ENCODE measurements around the gene NMNAT3. TPM values are rescaled to one million over a fixed set of nuclear protein-coding genes. Genes with fewer than 3 reads are reported as not detected.

NMNAT3 gene
- total RNA-seq, 2 experiments from 2014 or later, result 1.5 to 1.9 TPM

GRCh38 chr3:139540651-139541531 is 136.9 kb downstream of the NMNAT3 start:
- DNase-seq (no peak), ATAC-seq (ENCODE audit: poor library complexity) (no peak)
- Histone ChIP-seq H3K4me3 (ENCODE audit: low read length) (no peak overlapping the region), H3K4me1 (ENCODE audit: insufficient read depth, low read length) (no peaks in the 10 kb centered on the region), H3K27ac (ENCODE audit: low read depth in 1 of 2, low read length in 2 of 2) (no peak overlapping the region), H3K27me3 (ENCODE audit: control insufficient read depth in 1 of 2, insufficient read depth in 2 of 2, low read length in 2 of 2) (peaks cover 28 to 29% of the 10 kb centered on the region in 2 experiments), H3K36me3 (ENCODE audit: insufficient read depth, low read length) (no peaks in the 10 kb centered on the region), H3K9me3 (ENCODE audit: control insufficient read depth in 1 of 2, insufficient read depth in 1 of 2, low read length in 2 of 2) (peaks cover 0 to 6% of the 10 kb centered on the region in 2 experiments)
- intact Hi-C loops (cut with DNase I, micrococcal nuclease), result no loop called here
- no peaks in the 10 kb centered on the region for H3K4me1 Mint-ChIP-seq (ENCODE audit: low read depth)
- no peaks in the 10 kb centered on the region for H3K36me3 Mint-ChIP-seq (ENCODE audit: low read depth)
- H3K27ac Mint-ChIP-seq, result no peak overlapping the region
- no peak overlapping the region for H3K4me3 Mint-ChIP-seq
- CTCF ChIA-PET, result no interaction called here
- H3K27me3 Mint-ChIP-seq, result peaks cover 65% of the 10 kb centered on the region
- H3K9me3 Mint-ChIP-seq, result no peaks in the 10 kb centered on the region
- POLR2A ChIA-PET, result no interaction called here
- TF ChIP-seq, protein P1, sequence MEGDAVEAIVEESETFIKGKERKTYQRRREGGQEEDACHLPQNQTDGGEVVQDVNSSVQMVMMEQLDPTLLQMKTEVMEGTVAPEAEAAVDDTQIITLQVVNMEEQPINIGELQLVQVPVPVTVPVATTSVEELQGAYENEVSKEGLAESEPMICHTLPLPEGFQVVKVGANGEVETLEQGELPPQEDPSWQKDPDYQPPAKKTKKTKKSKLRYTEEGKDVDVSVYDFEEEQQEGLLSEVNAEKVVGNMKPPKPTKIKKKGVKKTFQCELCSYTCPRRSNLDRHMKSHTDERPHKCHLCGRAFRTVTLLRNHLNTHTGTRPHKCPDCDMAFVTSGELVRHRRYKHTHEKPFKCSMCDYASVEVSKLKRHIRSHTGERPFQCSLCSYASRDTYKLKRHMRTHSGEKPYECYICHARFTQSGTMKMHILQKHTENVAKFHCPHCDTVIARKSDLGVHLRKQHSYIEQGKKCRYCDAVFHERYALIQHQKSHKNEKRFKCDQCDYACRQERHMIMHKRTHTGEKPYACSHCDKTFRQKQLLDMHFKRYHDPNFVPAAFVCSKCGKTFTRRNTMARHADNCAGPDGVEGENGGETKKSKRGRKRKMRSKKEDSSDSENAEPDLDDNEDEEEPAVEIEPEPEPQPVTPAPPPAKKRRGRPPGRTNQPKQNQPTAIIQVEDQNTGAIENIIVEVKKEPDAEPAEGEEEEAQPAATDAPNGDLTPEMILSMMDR (IDR thresholded peaks at IDR 0.05), result no peak

- CTCF ChIA-PET, result no interaction called here
- H3K27ac Mint-ChIP-seq, result no peak overlapping the region
- Histone ChIP-seq H3K27me3 (ENCODE audit: control insufficient read depth in 1 of 2, insufficient read depth in 2 of 2, low read length in 2 of 2) (peaks cover 28 to 29% of the 10 kb centered on the region in 2 experiments), H3K36me3 (ENCODE audit: insufficient read depth, low read length) (no peaks in the 10 kb centered on the region), H3K4me3 (ENCODE audit: low read length) (no peak overlapping the region), H3K9me3 (ENCODE audit: control insufficient read depth in 1 of 2, insufficient read depth in 1 of 2, low read length in 2 of 2) (peaks cover 0 to 6% of the 10 kb centered on the region in 2 experiments), H3K27ac (ENCODE audit: low read depth in 1 of 2, low read length in 2 of 2) (no peak overlapping the region), H3K4me1 (ENCODE audit: insufficient read depth, low read length) (no peaks in the 10 kb centered on the region)
- DNase-seq (no peak), ATAC-seq (ENCODE audit: poor library complexity) (no peak)
- POLR2A ChIA-PET, result no interaction called here
- no peaks in the 10 kb centered on the region for H3K4me1 Mint-ChIP-seq (ENCODE audit: low read depth)
- no peak overlapping the region for H3K4me3 Mint-ChIP-seq
- peaks cover 61% of the 10 kb centered on the region for H3K27me3 Mint-ChIP-seq
- H3K36me3 Mint-ChIP-seq (ENCODE audit: low read depth), result no peaks in the 10 kb centered on the region
- H3K9me3 Mint-ChIP-seq, result no peaks in the 10 kb centered on the region
- intact Hi-C loops (cut with DNase I, micrococcal nuclease), result no loop called here
- TF ChIP-seq, protein P1 (IDR thresholded peaks at IDR 0.05), result no peak
Observed at GRCh38 chr3:139538733-139539132, 139.0 kb downstream of the NMNAT3 start.

GRCh38 chr3:139537795-139538621 is 139.8 kb downstream of the NMNAT3 start:
- Mint-ChIP-seq H3K27me3 (peaks cover 57% of the 10 kb centered on the region), H3K27ac (no peak overlapping the region), H3K4me1 (ENCODE audit: low read depth) (no peaks in the 10 kb centered on the region), H3K4me3 (no peak overlapping the region), H3K36me3 (ENCODE audit: low read depth) (no peaks in the 10 kb centered on the region), H3K9me3 (no peaks in the 10 kb centered on the region)
- POLR2A ChIA-PET, result no interaction called here
- intact Hi-C loops (cut with DNase I, micrococcal nuclease), result no loop called here
- ATAC-seq (ENCODE audit: poor library complexity), result no peak
- CTCF ChIA-PET, result no interaction called here
- H3K4me3 ChIP-seq (ENCODE audit: low read length), result no peak overlapping the region
- DNase-seq, result no peak
- H3K9me3 ChIP-seq (ENCODE audit: control insufficient read depth in 1 of 2, insufficient read depth in 1 of 2, low read length in 2 of 2), result peaks cover 0 to 6% of the 10 kb centered on the region in 2 experiments
- no peaks in the 10 kb centered on the region for H3K36me3 ChIP-seq (ENCODE audit: insufficient read depth, low read length)
- peaks cover 28 to 29% of the 10 kb centered on the region in 2 experiments for H3K27me3 ChIP-seq (ENCODE audit: control insufficient read depth in 1 of 2, insufficient read depth in 2 of 2, low read length in 2 of 2)
- no peak overlapping the region for H3K27ac ChIP-seq (ENCODE audit: low read depth in 1 of 2, low read length in 2 of 2)
- TF ChIP-seq, protein P1 (IDR thresholded peaks at IDR 0.05), result no peak
- no peaks in the 10 kb centered on the region for H3K4me1 ChIP-seq (ENCODE audit: insufficient read depth, low read length)

Measured in CD4-positive, alpha-beta T cell (primary cell).